CD14-positive monocyte (primary cell): ENCODE measurements around the gene MRGPRF. TPM values are rescaled to one million over a fixed set of nuclear protein-coding genes. Genes with fewer than 3 reads are reported as not detected.

Source experiments
- DNase-seq, 3 donors: peaks; one replicate each; pipeline ENCODE4 v3.0.0-alpha.2; 2011 to 2022
- H2AFZ ChIP-seq: 2 replicates; pipeline ENCODE4 v1.6.0; 2012; ENCODE audit warnings: mild to moderate bottlenecking, low read depth, low read length, inconsistent platforms; ENCODE audit not compliant: insufficient read depth, poor library complexity, severe bottlenecking
- H3K27ac ChIP-seq, 2 donors: 1 replicate in 1 of 2; 2 replicates in 1 of 2; pipeline ENCODE4 v1.5.1; 2012 to 2013; ENCODE audit warnings: low read length in 2 of 2, control low read depth in 1 of 2, inconsistent platforms in 1 of 2, low read depth in 1 of 2, mild to moderate bottlenecking in 1 of 2
- H3K27me3 ChIP-seq, 2 donors: one replicate each; pipeline versions ENCODE4 v1.6.0 to v1.6.1; 2011 to 2013; ENCODE audit warnings: low read length in 2 of 2; ENCODE audit not compliant: control insufficient read depth in 2 of 2, insufficient read depth in 2 of 2
- H3K36me3 ChIP-seq, 2 donors: replicated peaks in 1 of 2; 1 replicate in 1 of 2; 2 replicates in 1 of 2; pipeline versions ENCODE4 v1.5.1 to v1.6.1; 2012 to 2013; ENCODE audit warnings: low read length in 2 of 2, control low read depth in 1 of 2, inconsistent platforms in 1 of 2, mild to moderate bottlenecking in 1 of 2; ENCODE audit not compliant: insufficient read depth in 2 of 2, control insufficient read depth in 1 of 2
- H3K4me1 ChIP-seq, 2 donors: 1 replicate in 1 of 2; 2 replicates in 1 of 2; pipeline versions ENCODE4 v1.5.1 to v1.6.1; 2012 to 2013; ENCODE audit warnings: low read length in 2 of 2, control low read depth in 1 of 2, inconsistent platforms in 1 of 2, mild to moderate bottlenecking in 1 of 2, moderate library complexity in 1 of 2; ENCODE audit not compliant: insufficient read depth in 2 of 2, control insufficient read depth in 1 of 2
- H3K4me2 ChIP-seq: replicated peaks from 2 replicates; pipeline ENCODE3; 2012; ENCODE audit warnings: low read length, moderate library complexity, mild to moderate bottlenecking; ENCODE audit not compliant: poor library complexity, severe bottlenecking; ENCODE audit errors: extremely low read depth
- H3K4me3 ChIP-seq, 3 experiments: fragments of 200-600 bp in 1 of 3; sonication (generic) in 1 of 3; replicated peaks in 1 of 3; 1 replicate in 2 of 3; 2 replicates in 1 of 3; pipeline ENCODE4 v1.5.1; 2011 to 2013; ENCODE audit warnings: low read length in 3 of 3, mild to moderate bottlenecking in 3 of 3, control low read depth in 2 of 3, low read depth in 2 of 3, inconsistent platforms in 1 of 3, moderate library complexity in 1 of 3
- H3K79me2 ChIP-seq: 2 replicates; pipeline ENCODE4 v1.6.0; 2012; ENCODE audit warnings: mild to moderate bottlenecking, control low read depth, inconsistent platforms, low read length, moderate library complexity; ENCODE audit not compliant: insufficient read depth
- H3K9ac ChIP-seq: 2 replicates; pipeline ENCODE4 v1.6.0; 2017; ENCODE audit warnings: low read length, mild to moderate bottlenecking; ENCODE audit not compliant: insufficient read depth, poor library complexity, severe bottlenecking
- H3K9me3 ChIP-seq, 2 donors: replicated peaks in 1 of 2; 1 replicate in 1 of 2; 2 replicates in 1 of 2; pipeline versions ENCODE4 v1.5.1 to v1.6.1; 2012 to 2013; ENCODE audit warnings: low read length in 2 of 2, control low read depth in 1 of 2; ENCODE audit not compliant: control insufficient read depth in 1 of 2, insufficient read depth in 1 of 2
- H4K20me1 ChIP-seq: 2 replicates; pipeline ENCODE4 v1.6.0; 2012; ENCODE audit warnings: mild to moderate bottlenecking, low read length, control low read depth, moderate library complexity; ENCODE audit not compliant: insufficient read depth
- H3K27ac Mint-ChIP-seq, 7 donors: one replicate each; pipeline ENCODE4 v1.8.0; 2020; ENCODE audit warnings: mild to moderate bottlenecking in 7 of 7, mixed read lengths in 7 of 7, moderate library complexity in 6 of 7, inconsistent platforms in 2 of 7
- H3K27me3 Mint-ChIP-seq, 3 donors: one replicate each; pipeline ENCODE4 v1.8.0; 2021 to 2022; ENCODE audit warnings: low read depth in 3 of 3, mild to moderate bottlenecking in 3 of 3, mixed read lengths in 3 of 3, moderate library complexity in 3 of 3, inconsistent platforms in 1 of 3
- H3K36me3 Mint-ChIP-seq, 2 donors: one replicate each; pipeline ENCODE4 v1.8.0; 2020; ENCODE audit warnings: mixed read lengths in 2 of 2, inconsistent platforms in 1 of 2, mild to moderate bottlenecking in 1 of 2
- H3K4me1 Mint-ChIP-seq: one replicate; pipeline ENCODE4 v1.8.0; 2020; ENCODE audit warnings: mild to moderate bottlenecking, mixed read lengths
- H3K4me3 Mint-ChIP-seq, 2 donors: one replicate each; pipeline ENCODE4 v1.8.0; 2020; ENCODE audit warnings: mild to moderate bottlenecking in 2 of 2, mixed read lengths in 2 of 2, moderate library complexity in 1 of 2
- H3K9me3 Mint-ChIP-seq, 7 donors: one replicate each; pipeline ENCODE4 v1.8.0; 2020 to 2022; ENCODE audit warnings: mixed read lengths in 7 of 7, mild to moderate bottlenecking in 6 of 7, moderate library complexity in 6 of 7, inconsistent platforms in 2 of 7
- WGBS: methylation state at CpG from one replicate; pipeline ENCODE4 v1.1.5; 2013; ENCODE audit warnings: missing lambda C conversion rate; ENCODE audit not compliant: insufficient coverage; 5-methylcytosine and 5-hydroxymethylcytosine counted together
- intact Hi-C, 2 donors: fragments of 100-400 bp; cut with micrococcal nuclease; formaldehyde crosslinking; loops; one replicate each; pipeline versions ENCODE4 v1.15.0 to v1.15.1; 2023
- polyA plus RNA-seq, 3 donors: library from polyadenylated mRNA; depleted of rRNA in 1 of 3; unstranded in 2 of 3; stranded (reverse) in 1 of 3; fragments of 300-500 nt in 2 of 3; fragments of >200 nt in 1 of 3; fragmentation: Illumina TruSeq in 2 of 3; gene quantifications; 1 replicate in 2 of 3; 2 replicates in 1 of 3; pipeline ENCODE4 v1.2.3, GENCODE V29; 2012 to 2021
- TF ChIP-seq, protein P1 (sequence below): fragments of 200-600 bp; IDR thresholded peaks from one replicate; pipeline ENCODE4 v1.8.0; 2022; ENCODE audit warnings: antibody characterized with exemption, mild to moderate bottlenecking

The MRGPRF gene
- polyA plus RNA-seq, 3 donors = 0.22 to 0.23 TPM; not detected in 1

DNA sequence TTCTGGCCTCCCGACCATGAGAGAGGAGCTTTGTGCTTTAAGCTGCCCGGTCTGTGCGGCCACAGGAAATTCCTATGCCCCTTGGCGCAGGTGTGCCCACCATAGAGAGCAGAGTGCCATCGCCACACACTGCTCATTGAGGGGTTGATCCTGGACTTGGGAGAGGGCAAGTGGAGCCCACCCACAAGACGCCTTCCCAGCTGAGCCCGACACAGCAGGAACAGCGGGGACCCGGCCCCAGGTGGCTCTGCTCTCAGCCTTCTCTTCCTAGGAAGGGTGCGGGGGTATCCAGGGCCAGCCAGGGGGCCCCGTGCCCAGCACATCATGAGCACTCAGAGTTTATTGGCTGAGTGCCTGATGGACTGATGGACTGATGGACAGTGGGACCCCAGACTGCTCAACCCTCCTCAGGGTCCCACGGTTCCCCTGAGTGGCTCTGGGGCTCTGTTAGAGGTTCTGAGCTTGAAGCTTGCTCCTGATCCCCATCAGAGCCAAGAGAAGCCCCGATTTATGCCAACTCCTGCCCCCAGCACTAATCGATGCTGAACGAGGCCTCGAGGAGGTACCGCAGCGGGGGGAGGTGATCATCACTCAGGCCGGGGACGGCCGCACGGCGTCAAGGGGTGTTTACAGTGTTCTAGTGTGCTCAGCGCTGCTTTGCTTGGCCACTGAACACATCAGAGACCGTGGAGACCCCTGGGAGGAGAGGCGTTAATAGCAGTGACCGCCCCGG, 18.7 kb downstream of the MRGPRF start:
- no peak overlapping the region for H3K9ac ChIP-seq
- H3K79me2 ChIP-seq = no peaks in the 10 kb centered on the region
- DNase-seq = no peak
- Mint-ChIP-seq H3K36me3 (no peaks in the 10 kb centered on the region), H3K27me3 (peaks cover 29 to 47% (median 44%) of the 10 kb centered on the region in 3 donors), H3K4me1 (peaks cover 2% of the 10 kb centered on the region), H3K4me3 (no peak overlapping the region), H3K27ac (no peak overlapping the region), H3K9me3 (peaks cover 0 to 5% (median 0%) of the 10 kb centered on the region in 7 donors)
- H3K4me2 ChIP-seq = no peak overlapping the region
- no peaks in the 10 kb centered on the region for H4K20me1 ChIP-seq
- intact Hi-C loops = no loop called here
- H3K4me1 ChIP-seq = no peaks in the 10 kb centered on the region
- TF ChIP-seq, protein P1, sequence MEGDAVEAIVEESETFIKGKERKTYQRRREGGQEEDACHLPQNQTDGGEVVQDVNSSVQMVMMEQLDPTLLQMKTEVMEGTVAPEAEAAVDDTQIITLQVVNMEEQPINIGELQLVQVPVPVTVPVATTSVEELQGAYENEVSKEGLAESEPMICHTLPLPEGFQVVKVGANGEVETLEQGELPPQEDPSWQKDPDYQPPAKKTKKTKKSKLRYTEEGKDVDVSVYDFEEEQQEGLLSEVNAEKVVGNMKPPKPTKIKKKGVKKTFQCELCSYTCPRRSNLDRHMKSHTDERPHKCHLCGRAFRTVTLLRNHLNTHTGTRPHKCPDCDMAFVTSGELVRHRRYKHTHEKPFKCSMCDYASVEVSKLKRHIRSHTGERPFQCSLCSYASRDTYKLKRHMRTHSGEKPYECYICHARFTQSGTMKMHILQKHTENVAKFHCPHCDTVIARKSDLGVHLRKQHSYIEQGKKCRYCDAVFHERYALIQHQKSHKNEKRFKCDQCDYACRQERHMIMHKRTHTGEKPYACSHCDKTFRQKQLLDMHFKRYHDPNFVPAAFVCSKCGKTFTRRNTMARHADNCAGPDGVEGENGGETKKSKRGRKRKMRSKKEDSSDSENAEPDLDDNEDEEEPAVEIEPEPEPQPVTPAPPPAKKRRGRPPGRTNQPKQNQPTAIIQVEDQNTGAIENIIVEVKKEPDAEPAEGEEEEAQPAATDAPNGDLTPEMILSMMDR = no peak
- H3K4me3 ChIP-seq = no peak overlapping the region
- H3K36me3 ChIP-seq = no peaks in the 10 kb centered on the region
- H2AFZ ChIP-seq = no peak overlapping the region
- H3K27ac ChIP-seq = no peak overlapping the region
- no peaks in the 10 kb centered on the region for H3K9me3 ChIP-seq
- 89% methylated on average over 24 of the region's 28 CpGs for WGBS
- peaks cover 0 to 12% of the 10 kb centered on the region in 2 donors for H3K27me3 ChIP-seq

- TF ChIP-seq, protein P1 = no peak
- Histone ChIP-seq H4K20me1 (no peaks in the 10 kb centered on the region), H3K9me3 (no peaks in the 10 kb centered on the region), H3K36me3 (no peaks in the 10 kb centered on the region), H3K4me1 (no peaks in the 10 kb centered on the region), H3K79me2 (no peaks in the 10 kb centered on the region), H3K9ac (no peak overlapping the region), H3K27me3 (peaks cover 0 to 13% of the 10 kb centered on the region in 2 donors), H2AFZ (no peak overlapping the region), H3K4me3 (no peak overlapping the region), H3K4me2 (no peak overlapping the region), H3K27ac (no peak overlapping the region)
- Mint-ChIP-seq H3K4me3 (peak overlapping the region in 1 of 2 donors; percentile 52), H3K36me3 (no peaks in the 10 kb centered on the region), H3K27me3 (peaks cover 34 to 46% (median 44%) of the 10 kb centered on the region in 3 donors), H3K9me3 (peaks cover 0 to 5% (median 0%) of the 10 kb centered on the region in 7 donors), H3K4me1 (peaks cover 2% of the 10 kb centered on the region), H3K27ac (no peak overlapping the region)
- no peak for DNase-seq
- WGBS = 83% methylated on average over 2 of the region's 7 CpGs
- intact Hi-C loops = no loop called here
Observed at GRCh38 chr11:68993546-68993945, 19.5 kb downstream of the MRGPRF start.
